Measurements from ENCODE around the gene BMS1.
A peak's percentile ranks its signal among the peaks of the same experiment; 100 is the strongest.
"Not testable (repeated sequence)": the region's sequence is repeated elsewhere in the genome, so short reads cannot be mapped to it uniquely, and the experiment has no call there.

Gene BMS1

GRCh38 chr10:42801135-42801534, 18.5 kb downstream of the BMS1 start:
- no peak for DNase-seq

GRCh38 chr10:42802876-42803275, 20.3 kb downstream of the BMS1 start:
- DNase-seq, result no peak

GRCh38 chr10:42809676-42810075, 27.1 kb downstream of the BMS1 start:
- no peak for DNase-seq

- no peak for DNase-seq
Observed at GRCh38 chr10:42812028-42812427, 29.4 kb downstream of the BMS1 start.

- DNase-seq, result not testable (repeated sequence)
Observed at GRCh38 chr10:42813989-42814687, 31.5 kb downstream of the BMS1 start.

DNA sequence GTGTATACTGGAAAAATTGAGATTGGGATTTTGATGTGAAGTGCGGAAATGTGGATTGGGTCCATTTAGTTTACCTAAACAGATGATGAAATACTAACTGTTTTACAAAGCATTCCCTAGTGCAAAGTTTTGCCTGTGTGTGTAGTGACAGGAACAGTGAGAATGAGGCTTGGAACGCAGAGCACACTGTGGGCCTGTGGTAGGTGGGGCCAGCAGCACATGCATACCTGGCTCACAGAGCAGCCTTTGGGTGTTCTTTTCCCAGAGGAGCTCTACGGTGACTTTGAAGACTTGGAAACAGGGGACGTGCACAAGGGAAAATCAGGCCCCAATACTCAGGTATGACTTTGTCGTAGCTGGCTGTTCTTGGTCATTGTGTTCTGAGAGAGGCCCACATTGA, 33.7 kb downstream of the BMS1 start:
- DNase-seq, result not testable (repeated sequence)

DNA sequence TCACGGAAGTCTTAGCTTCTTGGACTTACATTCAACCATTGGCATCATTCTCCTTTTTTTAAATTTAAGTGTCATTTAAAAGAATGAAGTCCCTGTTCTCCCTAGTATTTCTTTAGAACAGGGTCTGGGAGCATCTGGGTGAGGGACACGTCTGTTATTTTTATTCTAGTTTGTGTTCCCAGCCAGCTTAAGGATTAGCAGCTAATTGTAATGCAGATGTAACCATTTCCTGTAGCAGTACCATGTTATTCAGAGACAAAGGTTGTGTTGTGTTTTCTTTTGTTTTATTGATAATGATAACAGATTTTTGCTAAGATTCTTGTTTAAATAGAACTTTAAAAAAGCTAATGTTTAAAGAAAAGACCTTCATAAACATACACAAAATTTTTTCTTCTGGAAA, 34.3 kb downstream of the BMS1 start:
- DNase-seq, result no peak

GRCh38 chr10:42817417-42817816, 34.8 kb downstream of the BMS1 start:
- DNase-seq, result not testable (repeated sequence)

DNA sequence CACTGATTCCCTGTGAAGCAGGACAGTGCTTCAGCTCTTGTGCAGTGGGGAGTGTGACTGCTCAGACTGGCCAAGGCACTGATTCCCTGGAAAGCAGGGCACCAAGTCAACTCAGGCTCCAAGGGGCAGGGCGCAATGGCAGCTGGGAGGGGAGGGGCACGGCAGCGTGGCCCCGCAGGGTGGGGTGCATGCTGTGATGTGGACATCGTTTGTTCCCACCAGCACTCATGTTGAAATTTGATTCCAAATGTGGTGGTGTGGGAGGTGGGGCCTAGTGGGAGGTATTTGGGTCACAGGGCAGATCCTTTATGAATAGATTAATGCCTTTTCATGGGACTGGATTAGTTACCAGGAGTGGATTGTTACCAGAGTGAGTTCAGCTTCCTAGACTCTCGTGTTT, 44.2 kb downstream of the BMS1 start:
- DNase-seq, result not testable (repeated sequence)

GRCh38 chr10:42827201-42827600, 44.6 kb downstream of the BMS1 start:
- no peak for DNase-seq

DNA sequence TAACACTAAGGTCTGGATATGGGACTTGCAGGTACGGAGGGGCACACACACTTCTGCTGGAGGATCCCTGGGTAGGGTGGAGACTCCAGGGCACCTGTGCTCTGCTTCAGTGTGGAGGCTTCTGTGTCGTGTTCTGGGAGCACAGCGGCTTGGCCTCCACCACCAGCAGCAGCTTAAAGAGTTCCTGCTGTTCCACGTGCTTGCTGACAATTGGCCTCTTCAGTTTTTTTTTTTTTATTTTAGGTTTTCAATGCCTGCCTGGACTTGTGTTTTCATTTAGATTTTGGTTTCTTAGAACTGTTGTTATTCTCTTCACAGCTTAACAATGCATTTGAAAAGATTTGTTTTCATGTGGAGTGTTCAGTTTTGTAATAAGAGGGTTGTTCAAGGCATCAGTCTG, 45.8 kb downstream of the BMS1 start:
- not testable (repeated sequence) for DNase-seq

DNA sequence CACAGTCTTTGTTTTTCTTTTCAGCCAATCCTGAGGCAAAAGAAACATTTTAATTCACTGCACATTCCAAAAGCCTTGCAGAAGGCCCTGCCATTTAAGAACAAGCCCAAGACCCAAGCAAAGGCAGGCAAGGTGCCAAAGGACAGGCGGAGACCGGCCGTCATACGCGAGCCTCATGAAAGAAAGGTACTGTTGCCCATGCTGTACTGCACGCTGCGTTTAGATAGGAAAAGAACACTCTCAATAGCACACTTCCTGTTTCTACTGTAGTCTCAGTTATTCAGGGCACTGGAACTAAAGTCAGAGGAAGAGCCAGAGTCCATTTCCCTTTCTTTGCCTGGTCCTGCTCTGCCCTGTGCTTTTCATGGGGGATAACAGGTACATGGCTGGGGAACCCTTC, 47.6 kb downstream of the BMS1 start:
- DNase-seq, result no peak

DNA sequence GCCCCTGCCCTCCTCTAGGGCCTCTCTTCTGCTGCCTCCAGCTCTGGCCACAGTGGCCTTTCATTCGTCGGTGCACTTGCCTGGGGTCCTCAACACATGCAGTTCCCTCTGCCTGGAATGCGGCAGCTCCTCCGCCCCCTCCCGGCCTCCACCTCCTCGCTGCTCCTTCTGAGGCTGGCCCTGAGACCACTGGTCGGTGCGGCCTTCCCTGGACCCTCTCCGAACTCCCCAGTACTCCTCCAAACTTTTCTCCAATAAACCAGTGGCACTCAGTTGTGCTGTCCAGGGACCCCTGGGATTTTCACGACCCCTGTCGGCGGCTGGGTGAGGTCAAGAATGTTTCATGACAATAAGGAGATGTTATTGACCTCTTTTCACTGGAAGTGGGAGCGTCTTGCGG, 53.5 kb downstream of the BMS1 start:
- no peak for DNase-seq

DNA sequence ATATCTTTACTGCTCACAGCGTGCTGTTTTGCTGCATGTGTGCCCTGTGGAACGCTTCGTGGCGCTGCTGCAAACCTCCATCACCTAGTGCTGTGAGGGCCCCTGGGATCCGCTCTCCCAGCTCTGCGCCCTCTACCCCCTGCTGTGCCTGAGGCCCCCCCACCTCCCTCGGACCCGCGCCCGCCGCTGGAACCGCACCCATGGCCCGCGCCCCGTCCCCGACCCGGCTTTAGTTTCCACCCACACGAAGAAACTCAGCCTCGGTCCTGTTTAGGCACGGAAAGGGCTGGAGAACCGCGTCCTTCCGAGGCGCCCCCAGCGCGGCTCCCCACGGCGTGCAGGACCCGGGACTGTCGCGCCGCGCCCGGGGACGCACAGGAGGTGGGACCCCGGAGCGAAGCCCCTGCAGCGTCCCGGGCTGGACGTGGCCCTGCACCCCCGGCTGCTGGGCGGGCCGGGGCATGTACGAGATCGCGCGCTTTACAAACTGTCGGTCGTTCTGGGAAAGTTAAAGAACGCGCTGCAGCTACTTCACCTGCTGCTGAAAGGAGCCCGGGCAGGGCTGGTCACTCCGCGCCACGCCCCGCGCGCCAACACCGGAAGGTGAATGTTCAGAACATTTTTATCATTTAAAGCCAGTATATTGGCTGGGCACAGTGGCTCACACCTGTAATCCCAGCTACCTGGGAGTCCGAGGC, 54.3 kb downstream of the BMS1 start:
- no peak for DNase-seq

DNA sequence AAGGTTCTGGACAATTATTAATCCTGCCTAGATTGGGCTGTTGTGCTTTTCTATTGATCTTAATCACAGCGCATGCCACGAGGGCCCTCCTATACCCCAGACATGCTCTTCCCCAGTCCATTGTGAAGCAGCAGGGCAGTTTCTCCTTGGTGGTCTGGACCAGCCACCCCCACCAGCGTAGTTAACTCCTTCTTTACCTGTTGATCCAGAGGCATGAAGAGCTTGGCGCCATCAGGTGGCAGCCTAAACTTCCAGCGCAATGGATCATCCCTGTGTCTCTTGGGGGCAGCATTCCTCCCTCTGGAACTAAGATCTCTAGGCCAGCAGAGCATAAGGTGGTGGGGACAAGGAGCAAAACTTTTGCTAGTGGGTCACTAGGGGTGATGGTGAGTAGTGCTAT, 62.2 kb downstream of the BMS1 start:
- DNase-seq, result not testable (repeated sequence)

DNA sequence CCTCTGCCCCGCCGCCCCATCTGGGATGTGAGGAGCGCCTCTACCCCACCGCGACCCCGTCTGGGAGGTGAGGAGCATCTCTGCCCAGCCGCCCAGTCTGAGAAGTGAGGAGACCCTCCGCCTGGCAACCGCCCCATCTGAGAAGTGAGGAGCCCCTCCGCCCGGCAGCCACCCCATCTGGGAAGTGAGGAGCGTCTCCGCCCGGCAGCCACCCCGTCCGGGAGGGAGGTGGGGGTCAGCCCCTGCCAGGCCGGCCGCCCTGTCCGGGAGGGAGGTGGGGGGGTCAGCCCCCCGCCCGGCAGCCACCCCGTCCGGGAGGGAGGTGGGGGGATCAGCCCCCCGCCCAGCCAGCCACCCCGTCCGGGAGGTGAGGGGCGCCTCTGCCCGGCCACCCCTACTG, 64.7 kb downstream of the BMS1 start:
- not testable (repeated sequence) for DNase-seq

DNA sequence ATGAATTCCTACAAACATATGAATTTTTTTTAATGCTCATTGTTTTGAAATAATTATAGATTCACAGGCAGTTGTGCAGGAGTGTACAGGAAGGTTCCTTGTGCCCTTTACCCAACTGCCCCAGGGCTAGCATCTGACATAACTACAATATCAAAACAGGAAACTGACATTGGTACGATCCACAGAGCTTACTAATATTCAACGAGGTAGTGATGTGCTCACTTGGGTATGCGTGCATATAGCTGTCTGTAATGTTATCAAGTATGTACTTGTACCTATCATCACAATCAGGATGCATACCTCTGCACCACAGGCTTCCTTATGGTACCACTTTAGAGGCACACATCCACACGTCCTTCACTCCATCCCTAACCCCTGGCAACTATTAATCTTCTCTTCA, 68.3 kb downstream of the BMS1 start:
- DNase-seq, result no peak

DNA sequence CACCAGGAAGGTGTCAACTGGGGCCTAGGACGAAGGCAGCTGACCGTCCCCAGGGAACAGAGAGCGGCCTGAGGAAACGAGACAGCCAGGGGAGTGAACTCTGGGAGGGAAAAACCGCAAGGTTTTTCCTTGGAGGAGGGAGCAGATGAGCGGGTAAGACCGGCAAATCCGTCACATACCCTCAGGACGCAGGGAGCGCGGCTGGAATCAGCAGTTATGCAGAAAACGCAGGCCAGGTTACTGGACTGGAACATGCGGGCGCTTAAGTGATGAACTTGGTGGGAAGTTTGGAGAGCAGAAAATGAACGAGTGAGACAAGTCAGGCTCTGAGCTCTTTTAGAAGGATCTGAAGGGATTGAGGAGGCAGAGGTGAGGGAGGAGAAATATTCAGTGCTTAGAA, 76.7 kb downstream of the BMS1 start:
- DNase-seq, result no peak

GRCh38 chr10:42860016-42860415, 77.4 kb downstream of the BMS1 start:
- DNase-seq, result not testable (repeated sequence)

GRCh38 chr10:42862801-42863200, 80.2 kb downstream of the BMS1 start:
- not testable (repeated sequence) for DNase-seq

- DNase-seq, result peak; percentile 13 to 40
Observed at GRCh38 chr10:42864575-42864974, 82.0 kb downstream of the BMS1 start.

- no peak for DNase-seq
Observed at GRCh38 chr10:42865716-42866114, 83.1 kb downstream of the BMS1 start.

DNA sequence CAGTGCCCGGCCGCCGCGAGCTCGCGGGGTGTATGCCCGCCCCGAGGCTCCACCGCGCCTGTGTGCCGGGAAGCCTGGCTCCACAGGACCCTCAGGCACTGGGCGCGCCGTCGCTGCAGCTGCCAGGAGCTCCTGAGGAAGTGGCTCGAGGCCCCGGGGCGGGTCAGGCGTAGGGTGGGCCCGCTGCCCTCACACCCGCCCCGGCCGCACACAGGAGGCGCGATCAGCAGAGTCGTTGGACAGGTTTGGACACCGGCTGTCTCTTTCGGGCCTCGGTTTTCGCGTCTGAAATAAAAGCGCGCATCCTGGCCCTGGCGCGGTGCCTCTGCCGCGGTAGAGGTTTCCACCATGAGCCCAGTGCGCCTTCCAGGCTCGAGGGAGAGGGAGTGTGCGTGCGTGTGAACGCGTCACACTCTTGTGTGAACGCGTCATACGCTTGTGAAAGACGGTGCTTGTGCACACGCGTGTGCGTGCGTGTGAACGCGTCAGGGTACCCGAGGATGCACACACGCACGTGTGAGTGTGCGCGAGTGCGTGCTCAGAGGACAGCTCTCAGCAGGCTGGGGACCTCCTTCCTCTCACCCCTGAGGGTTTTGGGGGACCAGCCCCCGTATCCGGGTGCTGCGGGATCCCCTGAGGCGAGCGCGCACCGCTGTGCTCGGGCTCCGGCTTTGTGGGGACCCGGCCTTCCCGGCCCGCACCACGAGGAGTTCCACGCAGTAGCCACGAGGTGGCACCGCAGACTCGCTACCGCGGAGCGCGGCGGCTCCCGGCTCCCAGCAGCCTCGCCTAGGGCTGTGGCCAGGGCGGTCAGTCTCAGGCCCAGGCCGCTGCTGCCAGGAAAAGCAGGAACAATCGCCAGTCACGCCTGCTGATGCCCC, 83.8 kb downstream of the BMS1 start:
- peak; percentile 58 to 60 for DNase-seq

DNA sequence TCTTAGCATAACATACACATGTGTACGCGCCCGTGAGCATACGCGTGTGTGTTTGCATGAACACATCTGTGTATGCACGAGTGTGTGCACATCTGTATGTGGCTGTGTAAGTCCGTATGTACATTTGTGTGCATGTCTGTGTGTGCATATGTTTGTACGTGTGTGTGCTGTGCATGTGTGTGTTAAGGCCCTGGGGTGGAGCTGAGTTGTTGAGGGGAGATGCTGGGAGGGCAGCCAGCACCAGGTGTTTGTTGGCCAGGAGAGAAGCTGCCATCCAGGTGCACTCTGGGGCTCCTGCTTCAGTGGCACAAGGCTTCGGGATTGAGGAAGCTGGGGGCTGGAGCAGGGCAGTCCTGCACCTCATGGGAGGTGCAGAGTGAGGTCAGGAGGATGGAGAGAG, 85.0 kb downstream of the BMS1 start:
- no peak for DNase-seq
